SK-N-SH treated with all-trans-retinoic acid at 6 μM for 48 hours (cell line): Measurements from ENCODE around the gene IRX1.

ENCODE experiments used
- ATAC-seq: fragments of 200-7000 bp; cut with Tn5 transposase; 3 replicates; pipeline ENCODE4 v1.9.1; 2020; ENCODE audit warnings: mild to moderate bottlenecking, moderate library complexity
- ARNTL ChIP-seq: fragments of 450-650 bp; formaldehyde crosslinking; IDR thresholded peaks from 2 replicates; pipeline ENCODE4 v1.5.0; 2020; ENCODE audit warnings: low read depth, mild to moderate bottlenecking, moderate library complexity, borderline replicate concordance
- BACH2 ChIP-seq: fragments of 250-450 bp; sonication (Bioruptor Pico); IDR thresholded peaks from 2 replicates; pipeline ENCODE4 v1.9.0; 2021; ENCODE audit warnings: mild to moderate bottlenecking, borderline replicate concordance
- CREB5 ChIP-seq: fragments of 250-450 bp; sonication (Bioruptor Pico); IDR thresholded peaks from 2 replicates; pipeline ENCODE4 v1.5.1; 2020; ENCODE audit warnings: low read depth, mild to moderate bottlenecking, moderate library complexity
- CSDC2 ChIP-seq: fragments of 250-450 bp; sonication (Bioruptor Pico); IDR thresholded peaks from 2 replicates; pipeline ENCODE4 v1.5.0; 2020; ENCODE audit warnings: mild to moderate bottlenecking, moderate library complexity
- ISL1 ChIP-seq: fragments of 250-450 bp; sonication (Bioruptor Pico); IDR thresholded peaks from 2 replicates; pipeline ENCODE4 v2.1.2; 2022; ENCODE audit warnings: mild to moderate bottlenecking, moderate library complexity
- OSR1 ChIP-seq: fragments of 250-450 bp; sonication (Bioruptor Pico); IDR thresholded peaks from 2 replicates; pipeline ENCODE4 v1.8.0; 2022; ENCODE audit warnings: moderate library complexity, mild to moderate bottlenecking, inconsistent platforms
- PATZ1 ChIP-seq: fragments of 250-450 bp; sonication (Bioruptor Pico); IDR thresholded peaks from 2 replicates; pipeline ENCODE4 v1.8.0; 2020; ENCODE audit warnings: mild to moderate bottlenecking, moderate library complexity, borderline replicate concordance
- PPARA ChIP-seq: fragments of 250-450 bp; sonication (Bioruptor Pico); IDR thresholded peaks from 2 replicates; pipeline ENCODE4 v1.5.0; 2020; ENCODE audit warnings: mild to moderate bottlenecking, borderline replicate concordance
- RARB ChIP-seq: fragments of 250-450 bp; sonication (Bioruptor Pico); IDR thresholded peaks from 2 replicates; pipeline ENCODE4 v1.8.0; 2021; ENCODE audit warnings: mild to moderate bottlenecking, moderate library complexity
- SNAI2 ChIP-seq: fragments of 250-450 bp; sonication (Bioruptor Pico); IDR thresholded peaks from 2 replicates; pipeline ENCODE4 v1.5.0; 2020; ENCODE audit warnings: mild to moderate bottlenecking, moderate library complexity
- TCF4 ChIP-seq: fragments of 250-450 bp; sonication (Bioruptor Pico); IDR thresholded peaks from 2 replicates; pipeline ENCODE4 v1.8.0; 2021; ENCODE audit warnings: mild to moderate bottlenecking, moderate library complexity, borderline replicate concordance
- TSHZ2 ChIP-seq: fragments of 250-450 bp; sonication (Bioruptor Pico); IDR thresholded peaks from 2 replicates; pipeline ENCODE4 v1.5.0; 2020; ENCODE audit warnings: mild to moderate bottlenecking, moderate library complexity
- ZC3H10 ChIP-seq: fragments of 250-450 bp; sonication (Bioruptor Pico); IDR thresholded peaks from 2 replicates; pipeline ENCODE4 v1.5.1; 2021; ENCODE audit warnings: mild to moderate bottlenecking, moderate library complexity
- ZFP3 ChIP-seq: fragments of 250-450 bp; sonication (Bioruptor Pico); IDR thresholded peaks from 2 replicates; pipeline ENCODE4 v1.5.0; 2020; ENCODE audit warnings: mild to moderate bottlenecking, moderate library complexity
- ZFP30 ChIP-seq: fragments of 450-650 bp; formaldehyde crosslinking; IDR thresholded peaks from 2 replicates; pipeline ENCODE4 v1.5.0; 2022; ENCODE audit warnings: mild to moderate bottlenecking, moderate library complexity
- ZNF565 ChIP-seq: fragments of 450-650 bp; formaldehyde crosslinking; conservative IDR thresholded peaks from 2 replicates; pipeline ENCODE4 v1.5.0; 2020; ENCODE audit warnings: low read depth, mild to moderate bottlenecking, moderate library complexity
- ZNF70 ChIP-seq: fragments of 450-650 bp; formaldehyde crosslinking; IDR thresholded peaks from 2 replicates; pipeline ENCODE4 v1.5.0; 2020; ENCODE audit warnings: mild to moderate bottlenecking, moderate library complexity
- ZNF8 ChIP-seq: fragments of 450-650 bp; formaldehyde crosslinking; IDR thresholded peaks from 2 replicates; pipeline ENCODE4 v1.5.0; 2020; ENCODE audit warnings: mild to moderate bottlenecking, moderate library complexity
- TF ChIP-seq, protein P1 (sequence below): fragments of 250-450 bp; sonication (Bioruptor Pico); IDR thresholded peaks from 2 replicates; pipeline ENCODE4 v1.8.0; 2021; ENCODE audit warnings: low read depth, mild to moderate bottlenecking, moderate library complexity, borderline replicate concordance
- TF ChIP-seq, protein P2 (sequence below): fragments of 250-450 bp; sonication (Bioruptor Pico); IDR thresholded peaks from 2 replicates; pipeline ENCODE4 v1.5.1; 2021; ENCODE audit warnings: mild to moderate bottlenecking, moderate library complexity

Gene IRX1

GRCh38 chr5:3590161-3590966, 5.3 kb upstream of the IRX1 start:
- no peak for ATAC-seq
- no peak for TF ChIP-seq ZNF70 (CRISPR knock-in tag)
- no peak for TF ChIP-seq BACH2 (CRISPR knock-in tag)
- TF ChIP-seq CREB5 (CRISPR knock-in tag), result no peak
- no peak for TF ChIP-seq SNAI2 (CRISPR knock-in tag)
- TF ChIP-seq ZC3H10 (CRISPR knock-in tag), result no peak
- TF ChIP-seq ZNF565 (CRISPR knock-in tag), result no peak
- no peak for TF ChIP-seq TCF4 (CRISPR knock-in tag)
- TF ChIP-seq ZFP3, result no peak
- TF ChIP-seq ZFP30, result no peak
- no peak for TF ChIP-seq PATZ1 (CRISPR knock-in tag)
- TF ChIP-seq PPARA (CRISPR knock-in tag), result no peak
- TF ChIP-seq ISL1 (CRISPR knock-in tag), result no peak
- TF ChIP-seq, protein P1, sequence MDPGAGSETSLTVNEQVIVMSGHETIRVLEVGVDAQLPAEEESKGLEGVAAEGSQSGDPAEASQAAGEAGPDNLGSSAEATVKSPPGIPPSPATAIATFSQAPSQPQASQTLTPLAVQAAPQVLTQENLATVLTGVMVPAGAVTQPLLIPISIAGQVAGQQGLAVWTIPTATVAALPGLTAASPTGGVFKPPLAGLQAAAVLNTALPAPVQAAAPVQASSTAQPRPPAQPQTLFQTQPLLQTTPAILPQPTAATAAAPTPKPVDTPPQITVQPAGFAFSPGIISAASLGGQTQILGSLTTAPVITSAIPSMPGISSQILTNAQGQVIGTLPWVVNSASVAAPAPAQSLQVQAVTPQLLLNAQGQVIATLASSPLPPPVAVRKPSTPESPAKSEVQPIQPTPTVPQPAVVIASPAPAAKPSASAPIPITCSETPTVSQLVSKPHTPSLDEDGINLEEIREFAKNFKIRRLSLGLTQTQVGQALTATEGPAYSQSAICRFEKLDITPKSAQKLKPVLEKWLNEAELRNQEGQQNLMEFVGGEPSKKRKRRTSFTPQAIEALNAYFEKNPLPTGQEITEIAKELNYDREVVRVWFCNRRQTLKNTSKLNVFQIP (CRISPR knock-in tag), result no peak
- no peak for TF ChIP-seq ZNF8
- no peak for TF ChIP-seq RARB (CRISPR knock-in tag)
- no peak for TF ChIP-seq ARNTL (CRISPR knock-in tag)
- no peak for TF ChIP-seq CSDC2 (CRISPR knock-in tag)
- TF ChIP-seq, all 23 proteins: peak for 0

- TF ChIP-seq TCF4 (CRISPR knock-in tag) (no peak), RARB (CRISPR knock-in tag) (no peak), ISL1 (CRISPR knock-in tag) (no peak), CREB5 (CRISPR knock-in tag) (no peak), PPARA (CRISPR knock-in tag) (no peak), ZC3H10 (CRISPR knock-in tag) (no peak), ZFP3 (no peak), CSDC2 (CRISPR knock-in tag) (no peak), ZNF565 (CRISPR knock-in tag) (no peak), TSHZ2 (CRISPR knock-in tag) (no peak), OSR1 (CRISPR knock-in tag) (no peak), SNAI2 (CRISPR knock-in tag) (no peak), PATZ1 (CRISPR knock-in tag) (no peak)
- TF ChIP-seq, protein P1 (CRISPR knock-in tag), result no peak
- TF ChIP-seq, protein P2, sequence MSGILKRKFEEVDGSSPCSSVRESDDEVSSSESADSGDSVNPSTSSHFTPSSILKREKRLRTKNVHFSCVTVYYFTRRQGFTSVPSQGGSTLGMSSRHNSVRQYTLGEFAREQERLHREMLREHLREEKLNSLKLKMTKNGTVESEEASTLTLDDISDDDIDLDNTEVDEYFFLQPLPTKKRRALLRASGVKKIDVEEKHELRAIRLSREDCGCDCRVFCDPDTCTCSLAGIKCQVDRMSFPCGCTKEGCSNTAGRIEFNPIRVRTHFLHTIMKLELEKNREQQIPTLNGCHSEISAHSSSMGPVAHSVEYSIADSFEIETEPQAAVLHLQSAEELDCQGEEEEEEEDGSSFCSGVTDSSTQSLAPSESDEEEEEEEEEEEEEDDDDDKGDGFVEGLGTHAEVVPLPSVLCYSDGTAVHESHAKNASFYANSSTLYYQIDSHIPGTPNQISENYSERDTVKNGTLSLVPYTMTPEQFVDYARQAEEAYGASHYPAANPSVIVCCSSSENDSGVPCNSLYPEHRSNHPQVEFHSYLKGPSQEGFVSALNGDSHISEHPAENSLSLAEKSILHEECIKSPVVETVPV (CRISPR knock-in tag), result no peak
- ATAC-seq, result no peak
These were observed 4.4 kb upstream of the IRX1 start for GRCh38 chr5:3590967-3591900.
